Measurements from ENCODE around the gene ITGBL1. TPM values are rescaled to one million over a fixed set of nuclear protein-coding genes. Genes with fewer than 3 reads are reported as not detected.

Gene ITGBL1
- total and polyA plus RNA-seq, 9 donors = 0.45 to 9.3 (median 1.8) TPM

- no peaks in the 10 kb centered on the region for H3K4me1 ChIP-seq (ENCODE audit: insufficient read depth)
- TF ChIP-seq, protein P1, sequence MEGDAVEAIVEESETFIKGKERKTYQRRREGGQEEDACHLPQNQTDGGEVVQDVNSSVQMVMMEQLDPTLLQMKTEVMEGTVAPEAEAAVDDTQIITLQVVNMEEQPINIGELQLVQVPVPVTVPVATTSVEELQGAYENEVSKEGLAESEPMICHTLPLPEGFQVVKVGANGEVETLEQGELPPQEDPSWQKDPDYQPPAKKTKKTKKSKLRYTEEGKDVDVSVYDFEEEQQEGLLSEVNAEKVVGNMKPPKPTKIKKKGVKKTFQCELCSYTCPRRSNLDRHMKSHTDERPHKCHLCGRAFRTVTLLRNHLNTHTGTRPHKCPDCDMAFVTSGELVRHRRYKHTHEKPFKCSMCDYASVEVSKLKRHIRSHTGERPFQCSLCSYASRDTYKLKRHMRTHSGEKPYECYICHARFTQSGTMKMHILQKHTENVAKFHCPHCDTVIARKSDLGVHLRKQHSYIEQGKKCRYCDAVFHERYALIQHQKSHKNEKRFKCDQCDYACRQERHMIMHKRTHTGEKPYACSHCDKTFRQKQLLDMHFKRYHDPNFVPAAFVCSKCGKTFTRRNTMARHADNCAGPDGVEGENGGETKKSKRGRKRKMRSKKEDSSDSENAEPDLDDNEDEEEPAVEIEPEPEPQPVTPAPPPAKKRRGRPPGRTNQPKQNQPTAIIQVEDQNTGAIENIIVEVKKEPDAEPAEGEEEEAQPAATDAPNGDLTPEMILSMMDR (IDR thresholded peaks at IDR 0.05) = no peak
- TF ChIP-seq POLR2A (IDR thresholded peaks at IDR 0.05) (no peak), EP300 (IDR thresholded peaks at IDR 0.05) (no peak)
- H3K4me3 ChIP-seq = no peak overlapping the region
- no peaks in the 10 kb centered on the region for H3K27me3 ChIP-seq
- no peaks in the 10 kb centered on the region for H3K36me3 ChIP-seq
- no peak for DNase-seq
- WGBS, 3 donors = 55 to 76% (median 60%) methylated on average over 2 of the region's 2 CpGs
- no peaks in the 10 kb centered on the region for H3K9me3 ChIP-seq
- intact Hi-C loops (cut with DNase I) = no loop called here
- H3K27ac ChIP-seq = no peak overlapping the region
Measured at GRCh38 chr13:101738336-101738735, 285.9 kb downstream of the ITGBL1 start.

- H3K27me3 ChIP-seq = no peaks in the 10 kb centered on the region
- 90 to 92% (median 90%) methylated on average over 9 of the region's 9 CpGs for WGBS, 3 donors
- no peak for DNase-seq
- intact Hi-C loops (cut with DNase I) = no loop called here
- H3K27ac ChIP-seq = no peak overlapping the region
- H3K4me3 ChIP-seq = no peak overlapping the region
- no peaks in the 10 kb centered on the region for H3K4me1 ChIP-seq (ENCODE audit: insufficient read depth)
- H3K9me3 ChIP-seq = no peaks in the 10 kb centered on the region
- TF ChIP-seq EP300 (IDR thresholded peaks at IDR 0.05) (no peak), POLR2A (IDR thresholded peaks at IDR 0.05) (no peak)
- TF ChIP-seq, protein P1 (IDR thresholded peaks at IDR 0.05) = no peak
- H3K36me3 ChIP-seq = no peaks in the 10 kb centered on the region
Measured at GRCh38 chr13:101739382-101740178, 287.1 kb downstream of the ITGBL1 start.

DNA sequence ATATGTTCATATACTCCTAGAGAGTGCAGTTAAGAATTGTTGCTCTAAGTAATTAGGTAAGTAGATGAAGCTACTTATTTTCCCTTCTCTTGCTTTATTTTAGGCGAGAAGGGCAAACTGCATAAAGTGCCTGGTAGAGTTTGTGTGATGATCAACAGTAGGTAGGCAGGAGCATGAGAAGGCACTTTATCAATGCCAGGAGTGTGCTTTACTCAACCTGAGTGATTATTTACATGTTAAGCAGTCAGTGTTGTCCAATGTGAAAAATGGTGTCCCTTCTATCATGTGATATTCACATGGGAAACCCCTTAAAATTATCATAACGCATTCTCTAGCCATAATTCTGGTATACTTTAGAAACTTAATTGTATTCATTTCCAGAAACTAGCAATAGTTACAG lies 294.0 kb downstream of the ITGBL1 start:
- intact Hi-C loops (cut with DNase I) = no loop called here
- no peak for DNase-seq

DNA sequence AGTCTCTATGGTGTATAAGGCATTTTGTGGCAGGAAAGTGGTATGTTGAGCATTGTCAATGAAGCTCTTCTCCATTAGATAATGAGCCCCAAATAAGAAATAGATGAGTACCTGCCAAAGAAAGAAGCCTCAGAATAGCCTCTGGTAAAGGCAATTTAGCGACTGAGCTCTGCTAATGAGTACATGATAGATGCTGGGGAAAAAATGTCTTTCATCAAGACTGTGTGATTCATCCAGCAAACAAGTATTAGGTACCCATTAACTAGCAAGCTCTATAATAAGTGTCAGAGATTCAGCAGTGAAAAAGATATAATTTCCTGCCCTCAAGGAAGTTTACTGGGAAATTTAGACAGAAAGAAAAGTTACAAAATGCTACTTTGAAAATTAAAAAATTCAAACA lies 294.6 kb downstream of the ITGBL1 start:
- intact Hi-C loops (cut with DNase I) = no loop called here
- TF ChIP-seq POLR2A (IDR thresholded peaks at IDR 0.05) (no peak), EP300 (IDR thresholded peaks at IDR 0.05) (no peak)
- TF ChIP-seq, protein P1 (IDR thresholded peaks at IDR 0.05) = no peak
- WGBS, 3 donors = 82 to 83% (median 83%) methylated on average over 1 of the region's 1 CpG

More for the DNA sequence above, 294.0 kb downstream of the ITGBL1 start:
- Histone ChIP-seq H3K4me1 (ENCODE audit: insufficient read depth) (no peaks in the 10 kb centered on the region), H3K4me3 (no peak overlapping the region), H3K27me3 (no peaks in the 10 kb centered on the region), H3K36me3 (no peaks in the 10 kb centered on the region), H3K27ac (no peak overlapping the region), H3K9me3 (no peaks in the 10 kb centered on the region)
- WGBS, 3 donors = 86 to 93% (median 93%) methylated on average over 2 of the region's 2 CpGs
- TF ChIP-seq, protein P1 (IDR thresholded peaks at IDR 0.05) = no peak
- TF ChIP-seq POLR2A (IDR thresholded peaks at IDR 0.05) = no peak
- no peak for TF ChIP-seq EP300 (IDR thresholded peaks at IDR 0.05)

More for the DNA sequence above, 294.6 kb downstream of the ITGBL1 start:
- H3K9me3 ChIP-seq = no peaks in the 10 kb centered on the region
- no peaks in the 10 kb centered on the region for H3K36me3 ChIP-seq
- H3K27me3 ChIP-seq = no peaks in the 10 kb centered on the region
- no peaks in the 10 kb centered on the region for H3K4me1 ChIP-seq (ENCODE audit: insufficient read depth)
- no peak overlapping the region for H3K4me3 ChIP-seq
- no peak overlapping the region for H3K27ac ChIP-seq
- no peak for DNase-seq

Measured in ovary (tissue), 9 donors.